Measurements from ENCODE around the gene CLCNKB. TPM values are rescaled to one million over a fixed set of nuclear protein-coding genes. Genes with fewer than 3 reads are reported as not detected.
A peak's percentile ranks its signal among the peaks of the same experiment; 100 is the strongest.

CLCNKB gene
- total RNA-seq, 1 experiment from 2014 or later = 1.1 TPM

GRCh38 chr1:16007671-16008341 is 35.8 kb upstream of the CLCNKB start:
- no TSS peak for BruUV-seq (replicated peaks)
- peaks cover 5% of the 10 kb centered on the region; the same call in 1 of the 2 replicates for H3K4me1 ChIP-seq (replicated peaks; ENCODE audit: insufficient read depth)
- H3K9me2 ChIP-seq (ENCODE audit: insufficient read depth) = no peaks in the 10 kb centered on the region
- H3K4me2 ChIP-seq = no peak overlapping the region
- intact Hi-C loops (cut with micrococcal nuclease; ENCODE audit: unreplicated experiment) = loop anchor here (2.0 to 5.0 kb wide), 4 partner anchors 65 to 234 kb away; partner anchors contain the start of gene FAM131C
- H3F3A ChIP-seq (ENCODE audit: insufficient read depth, low read depth) = no peaks in the 10 kb centered on the region; the same call in 1 of the 2 replicates
- H3K27me3 ChIP-seq (ENCODE audit: insufficient read depth, low read depth) = no peaks in the 10 kb centered on the region
- H3K4me3 ChIP-seq = no peak overlapping the region
- H3K36me3 ChIP-seq (ENCODE audit: low read depth) = no peaks in the 10 kb centered on the region
- no peaks in the 10 kb centered on the region for H3K79me2 ChIP-seq (ENCODE audit: low read depth)
- DNase-seq = no peak
- H3K27ac ChIP-seq = no peak overlapping the region
- H4K20me1 ChIP-seq (ENCODE audit: insufficient read depth) = no peaks in the 10 kb centered on the region
- H2AFZ ChIP-seq = no peak overlapping the region
- TF ChIP-seq CTCF (conservative IDR thresholded peaks at IDR 0.05) (no peak), EZH2 (IDR thresholded peaks at IDR 0.05; ENCODE audit: low read depth) (no peak)
- H3K9me3 ChIP-seq (ENCODE audit: insufficient read depth, low read depth) = no peaks in the 10 kb centered on the region
- POLR2A ChIA-PET (ENCODE audit: unreplicated experiment) = interaction anchor here (0.6 to 0.7 kb wide), 2 partner anchors 69 to 207 kb away, joined by 3 to 5 read pairs; no protein-coding TSS in a partner anchor
- CTCF ChIA-PET = interaction anchor here (0.5 to 0.7 kb wide), 5 partner anchors 16 to 453 kb away, joined by 3 to 10 read pairs (median 5); no protein-coding TSS in a partner anchor

GRCh38 chr1:16009030-16009460 is 34.5 kb upstream of the CLCNKB start:
- H3F3A ChIP-seq (ENCODE audit: insufficient read depth, low read depth) = peaks cover 7% of the 10 kb centered on the region; the same call in 1 of the 2 replicates
- no peaks in the 10 kb centered on the region for H3K9me2 ChIP-seq (ENCODE audit: insufficient read depth)
- H3K4me3 ChIP-seq = no peak overlapping the region
- no peak overlapping the region for H3K27ac ChIP-seq
- ChIA-PET POLR2A (ENCODE audit: unreplicated experiment) (no interaction called here), CTCF (interaction anchor here (0.8 to 1.0 kb wide), 2 partner anchors 47 to 354 kb away, joined by 4 to 5 read pairs; no protein-coding TSS in a partner anchor)
- H2AFZ ChIP-seq = no peak overlapping the region
- no peak overlapping the region for H3K4me2 ChIP-seq
- H4K20me1 ChIP-seq (ENCODE audit: insufficient read depth) = no peaks in the 10 kb centered on the region
- peak; percentile 94 for TF ChIP-seq CTCF (conservative IDR thresholded peaks at IDR 0.05)
- no peak for TF ChIP-seq EZH2 (IDR thresholded peaks at IDR 0.05; ENCODE audit: low read depth)
- intact Hi-C loops (cut with micrococcal nuclease; ENCODE audit: unreplicated experiment) = loop anchor here (1.0 to 5.0 kb wide), 5 partner anchors 23 to 233 kb away; partner anchors contain the start of gene FAM131C
- DNase-seq = peak; percentile 43 to 69
- no peaks in the 10 kb centered on the region for H3K9me3 ChIP-seq (ENCODE audit: insufficient read depth, low read depth)
- no peaks in the 10 kb centered on the region for H3K79me2 ChIP-seq (ENCODE audit: low read depth)
- H3K4me1 ChIP-seq (replicated peaks; ENCODE audit: insufficient read depth) = peaks cover 5% of the 10 kb centered on the region; the same call in 1 of the 2 replicates
- no peaks in the 10 kb centered on the region for H3K27me3 ChIP-seq (ENCODE audit: insufficient read depth, low read depth)
- BruUV-seq (replicated peaks) = no TSS peak
- no peaks in the 10 kb centered on the region for H3K36me3 ChIP-seq (ENCODE audit: low read depth)

- Histone ChIP-seq H3K4me1 (replicated peaks; ENCODE audit: insufficient read depth) (peaks cover 5% of the 10 kb centered on the region; the same call in 1 of the 2 replicates), H3K9me2 (ENCODE audit: insufficient read depth) (no peaks in the 10 kb centered on the region), H3K4me3 (no peak overlapping the region), H2AFZ (no peak overlapping the region), H3K36me3 (ENCODE audit: low read depth) (no peaks in the 10 kb centered on the region), H3K27ac (no peak overlapping the region), H4K20me1 (ENCODE audit: insufficient read depth) (no peaks in the 10 kb centered on the region), H3F3A (ENCODE audit: insufficient read depth, low read depth) (peaks cover 10% of the 10 kb centered on the region; the same call in 1 of the 2 replicates), H3K79me2 (ENCODE audit: low read depth) (no peaks in the 10 kb centered on the region), H3K4me2 (no peak overlapping the region), H3K27me3 (ENCODE audit: insufficient read depth, low read depth) (no peaks in the 10 kb centered on the region), H3K9me3 (ENCODE audit: insufficient read depth, low read depth) (no peaks in the 10 kb centered on the region)
- BruUV-seq (replicated peaks) = no TSS peak
- DNase-seq = no peak
- POLR2A ChIA-PET (ENCODE audit: unreplicated experiment) = no interaction called here
- intact Hi-C loops (cut with micrococcal nuclease; ENCODE audit: unreplicated experiment) = loop anchor here (1.0 to 5.0 kb wide), 6 partner anchors 23 to 358 kb away; partner anchors contain the start of genes FAM131C and SZRD1
- CTCF ChIA-PET = interaction anchor here (0.8 to 1.0 kb wide), 2 partner anchors 46 to 353 kb away, joined by 4 to 5 read pairs; no protein-coding TSS in a partner anchor
- TF ChIP-seq EZH2 (IDR thresholded peaks at IDR 0.05; ENCODE audit: low read depth) = no peak
- TF ChIP-seq CTCF (conservative IDR thresholded peaks at IDR 0.05) = no peak
Measured at GRCh38 chr1:16009678-16010077, 33.9 kb upstream of the CLCNKB start.

All from PC-9 (cell line).